ENCODE data around the gene LDB2. TPM values are rescaled to one million over a fixed set of nuclear protein-coding genes. Genes with fewer than 3 reads are reported as not detected.

Gene LDB2
- total RNA-seq, 4 donors from 2014 or later = 48.8 to 298 (median 152) TPM

DNA sequence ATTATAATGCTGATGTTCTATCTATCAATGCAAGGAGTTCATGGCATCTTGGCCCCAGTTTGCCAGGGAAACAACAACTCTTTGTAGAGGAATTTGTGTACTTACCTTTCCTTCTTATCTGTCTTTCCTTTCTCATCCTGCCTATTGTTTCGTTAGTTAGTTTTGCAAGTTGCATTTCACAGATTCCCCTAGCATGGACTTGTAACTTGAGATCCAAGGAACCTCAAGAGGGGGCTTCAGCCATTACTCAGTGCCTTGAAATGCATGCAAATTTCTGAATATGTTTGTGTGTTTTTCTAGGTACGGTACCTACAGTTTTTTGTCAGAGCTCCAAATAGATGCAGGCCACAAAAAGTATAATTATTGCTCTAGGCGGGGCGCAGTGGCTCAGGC, 203.6 kb downstream of the LDB2 start:
- H3K4me3 ChIP-seq = no peak overlapping the region
- H3K4me1 ChIP-seq = no peaks in the 10 kb centered on the region
- H3K9me3 ChIP-seq = no peaks in the 10 kb centered on the region
- no peaks in the 10 kb centered on the region for H3K27me3 ChIP-seq
- TF ChIP-seq POLR2A (IDR thresholded peaks at IDR 0.05) = no peak
- TF ChIP-seq, protein P1, sequence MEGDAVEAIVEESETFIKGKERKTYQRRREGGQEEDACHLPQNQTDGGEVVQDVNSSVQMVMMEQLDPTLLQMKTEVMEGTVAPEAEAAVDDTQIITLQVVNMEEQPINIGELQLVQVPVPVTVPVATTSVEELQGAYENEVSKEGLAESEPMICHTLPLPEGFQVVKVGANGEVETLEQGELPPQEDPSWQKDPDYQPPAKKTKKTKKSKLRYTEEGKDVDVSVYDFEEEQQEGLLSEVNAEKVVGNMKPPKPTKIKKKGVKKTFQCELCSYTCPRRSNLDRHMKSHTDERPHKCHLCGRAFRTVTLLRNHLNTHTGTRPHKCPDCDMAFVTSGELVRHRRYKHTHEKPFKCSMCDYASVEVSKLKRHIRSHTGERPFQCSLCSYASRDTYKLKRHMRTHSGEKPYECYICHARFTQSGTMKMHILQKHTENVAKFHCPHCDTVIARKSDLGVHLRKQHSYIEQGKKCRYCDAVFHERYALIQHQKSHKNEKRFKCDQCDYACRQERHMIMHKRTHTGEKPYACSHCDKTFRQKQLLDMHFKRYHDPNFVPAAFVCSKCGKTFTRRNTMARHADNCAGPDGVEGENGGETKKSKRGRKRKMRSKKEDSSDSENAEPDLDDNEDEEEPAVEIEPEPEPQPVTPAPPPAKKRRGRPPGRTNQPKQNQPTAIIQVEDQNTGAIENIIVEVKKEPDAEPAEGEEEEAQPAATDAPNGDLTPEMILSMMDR (IDR thresholded peaks at IDR 0.05) = no peak
- H3K27ac ChIP-seq = peak overlapping the region; percentile 79 to 85
- DNase-seq = no peak
- intact Hi-C loops (cut with DNase I; ENCODE audit: low total_unique reads) = no loop called here
- H3K36me3 ChIP-seq = no peaks in the 10 kb centered on the region

DNA sequence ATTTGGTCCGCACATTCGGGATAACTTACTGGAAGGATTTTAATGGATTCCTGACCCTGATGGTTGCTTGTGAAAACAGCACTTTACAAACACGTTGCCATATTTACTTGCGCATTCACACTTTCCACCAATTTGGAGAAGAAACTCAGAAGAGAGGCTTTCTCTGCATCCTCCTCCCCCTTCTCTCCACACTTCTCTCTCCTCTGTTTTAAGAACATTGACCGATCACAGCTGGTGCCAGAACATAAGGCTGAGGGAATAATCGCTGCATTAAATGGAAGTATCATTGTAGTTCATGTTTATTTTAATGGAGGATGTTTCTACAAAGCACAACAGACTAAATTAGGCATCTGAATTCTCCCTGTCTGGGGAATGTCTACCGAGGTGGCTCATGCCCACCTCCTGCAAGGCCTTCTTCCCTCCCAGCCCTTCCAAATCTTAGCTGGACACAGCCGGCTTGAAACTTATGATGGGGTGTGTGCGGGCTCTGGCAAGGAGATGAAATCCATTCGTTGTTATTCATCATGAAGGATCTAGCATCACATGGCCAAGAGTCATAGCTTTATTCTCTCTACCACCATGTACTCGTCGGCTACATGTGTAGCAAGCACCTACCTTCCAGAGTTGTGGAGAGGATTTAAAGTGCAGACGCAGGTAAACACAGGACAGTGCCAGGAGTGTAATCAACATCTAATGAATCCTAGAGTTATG, 204.1 kb downstream of the LDB2 start:
- Histone ChIP-seq H3K27ac (peak overlapping the region; percentile 79 to 85), H3K4me1 (no peaks in the 10 kb centered on the region), H3K27me3 (no peaks in the 10 kb centered on the region), H3K9me3 (no peaks in the 10 kb centered on the region), H3K36me3 (no peaks in the 10 kb centered on the region), H3K4me3 (no peak overlapping the region)
- no peak for DNase-seq
- intact Hi-C loops (cut with DNase I; ENCODE audit: low total_unique reads) = no loop called here
- TF ChIP-seq POLR2A (IDR thresholded peaks at IDR 0.05) = no peak
- TF ChIP-seq, protein P1 (IDR thresholded peaks at IDR 0.05) = no peak

DNA sequence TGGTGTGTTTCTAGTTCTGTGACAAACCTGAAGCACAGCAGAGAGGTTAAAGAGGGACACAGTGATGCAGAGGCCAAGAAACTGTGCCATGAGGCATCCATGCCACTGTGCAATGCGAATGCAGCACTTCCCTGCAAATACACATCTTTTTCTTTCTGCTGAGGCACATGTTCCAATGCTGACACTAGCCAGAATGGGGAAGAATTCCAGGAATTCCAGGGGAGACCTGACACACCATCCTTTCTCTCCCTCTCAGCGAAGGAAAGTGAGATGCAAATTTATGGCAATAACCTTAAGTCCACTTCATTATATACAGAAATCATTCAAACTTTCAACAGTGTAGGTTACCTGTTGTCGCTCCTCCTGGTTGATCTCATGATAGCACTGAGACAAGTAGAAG, 204.8 kb downstream of the LDB2 start:
- Histone ChIP-seq H3K4me1 (no peaks in the 10 kb centered on the region), H3K4me3 (no peak overlapping the region), H3K27me3 (no peaks in the 10 kb centered on the region), H3K36me3 (no peaks in the 10 kb centered on the region), H3K27ac (peak overlapping the region; percentile 79 to 85), H3K9me3 (no peaks in the 10 kb centered on the region)
- DNase-seq = no peak
- intact Hi-C loops (cut with DNase I; ENCODE audit: low total_unique reads) = no loop called here
- TF ChIP-seq POLR2A (IDR thresholded peaks at IDR 0.05) = no peak
- TF ChIP-seq, protein P1 (IDR thresholded peaks at IDR 0.05) = no peak

DNA sequence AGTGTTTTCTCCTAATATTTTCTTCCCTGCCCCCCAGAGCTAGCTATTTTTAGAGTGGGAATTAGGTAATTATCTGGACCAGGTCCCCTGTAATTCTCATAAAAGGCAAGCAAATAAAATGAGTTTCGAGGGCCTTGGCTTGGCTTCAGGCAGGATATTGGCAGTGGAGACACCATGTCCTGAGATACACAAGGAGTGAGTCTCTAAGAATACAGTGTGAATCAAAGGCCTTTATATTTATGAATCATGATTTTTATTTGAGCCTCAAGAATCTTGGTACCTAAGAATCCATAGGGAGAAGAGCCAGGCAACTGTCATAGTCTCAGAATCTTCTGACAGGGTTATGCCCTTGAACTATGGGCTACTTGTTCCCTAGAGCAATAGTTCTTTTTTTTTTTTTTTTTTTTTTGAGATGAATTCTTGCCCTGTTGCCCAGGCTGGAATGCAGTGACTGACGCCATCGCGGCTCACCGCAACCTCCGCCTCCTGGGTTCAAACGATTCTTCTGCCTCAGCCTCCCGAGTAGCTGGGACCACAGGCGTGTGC, 205.4 kb downstream of the LDB2 start:
- DNase-seq = peak; percentile 83 to 84
- no peak overlapping the region for H3K4me3 ChIP-seq
- TF ChIP-seq POLR2A (IDR thresholded peaks at IDR 0.05) = no peak
- TF ChIP-seq, protein P1 (IDR thresholded peaks at IDR 0.05) = no peak

DNA sequence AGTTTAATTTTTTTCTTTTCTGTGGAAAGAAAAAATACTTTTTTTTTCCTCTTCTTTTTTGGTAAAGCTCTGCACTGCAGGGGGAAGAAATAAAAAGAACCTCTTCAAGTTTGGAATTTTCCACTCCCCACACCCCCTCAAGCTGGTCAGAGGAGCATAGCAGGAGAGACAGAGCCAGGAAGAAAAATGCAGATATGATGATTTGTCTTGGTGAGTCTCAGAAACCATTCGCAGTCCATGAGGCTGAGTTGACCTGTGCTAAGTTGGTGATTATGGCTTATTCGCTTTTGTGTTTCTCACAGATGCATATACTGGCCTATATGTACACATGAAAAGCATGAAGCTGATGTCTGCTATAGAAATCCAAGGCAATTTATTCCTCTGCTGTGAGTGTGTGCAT, 205.9 kb downstream of the LDB2 start:
- no peaks in the 10 kb centered on the region for H3K27me3 ChIP-seq
- TF ChIP-seq POLR2A (IDR thresholded peaks at IDR 0.05) = no peak
- TF ChIP-seq, protein P1 (IDR thresholded peaks at IDR 0.05) = no peak
- H3K4me3 ChIP-seq = no peak overlapping the region
- no peaks in the 10 kb centered on the region for H3K36me3 ChIP-seq
- peak overlapping the region; percentile 79 to 85 for H3K27ac ChIP-seq
- DNase-seq = no peak
- no peaks in the 10 kb centered on the region for H3K4me1 ChIP-seq
- no peaks in the 10 kb centered on the region for H3K9me3 ChIP-seq
- intact Hi-C loops (cut with DNase I; ENCODE audit: low total_unique reads) = no loop called here

More for the DNA sequence above, 205.4 kb downstream of the LDB2 start:
- Histone ChIP-seq H3K4me1 (no peaks in the 10 kb centered on the region), H3K27ac (peak overlapping the region; percentile 79 to 85), H3K9me3 (no peaks in the 10 kb centered on the region), H3K36me3 (no peaks in the 10 kb centered on the region), H3K27me3 (no peaks in the 10 kb centered on the region)
- intact Hi-C loops (cut with DNase I; ENCODE audit: low total_unique reads) = no loop called here

Data from uterus (tissue), 4 donors.